ENCODE data around the gene ROBO4. TPM values are rescaled to one million over a fixed set of nuclear protein-coding genes. Genes with fewer than 3 reads are reported as not detected.

The ROBO4 gene
- total RNA-seq, 2 donors from 2014 or later: not detected

GRCh38 chr11:124930799-124931198 is 33.1 kb upstream of the ROBO4 start:
- peaks cover under 1% of the 10 kb centered on the region for H3K27me3 Mint-ChIP-seq
- ATAC-seq (replicated peaks): peak; percentile 39

GRCh38 chr11:124928942-124929665 is 31.4 kb upstream of the ROBO4 start:
- H3K4me3 Mint-ChIP-seq: no peak overlapping the region
- no peaks in the 10 kb centered on the region for H3K36me3 Mint-ChIP-seq (ENCODE audit: low read depth)
- peaks cover 4% of the 10 kb centered on the region for H3K4me1 Mint-ChIP-seq
- no peaks in the 10 kb centered on the region for H3K27me3 Mint-ChIP-seq
- no peak overlapping the region for H3K27ac Mint-ChIP-seq
- ATAC-seq (replicated peaks): no peak
- H3K9me3 Mint-ChIP-seq: no peaks in the 10 kb centered on the region

More at GRCh38 chr11:124930799-124931198, 33.1 kb upstream of the ROBO4 start:
- H3K4me3 Mint-ChIP-seq: no peak overlapping the region
- H3K4me1 Mint-ChIP-seq: peaks cover 4% of the 10 kb centered on the region
- no peaks in the 10 kb centered on the region for H3K9me3 Mint-ChIP-seq
- H3K36me3 Mint-ChIP-seq (ENCODE audit: low read depth): no peaks in the 10 kb centered on the region
- H3K27ac Mint-ChIP-seq: no peak overlapping the region

DNA sequence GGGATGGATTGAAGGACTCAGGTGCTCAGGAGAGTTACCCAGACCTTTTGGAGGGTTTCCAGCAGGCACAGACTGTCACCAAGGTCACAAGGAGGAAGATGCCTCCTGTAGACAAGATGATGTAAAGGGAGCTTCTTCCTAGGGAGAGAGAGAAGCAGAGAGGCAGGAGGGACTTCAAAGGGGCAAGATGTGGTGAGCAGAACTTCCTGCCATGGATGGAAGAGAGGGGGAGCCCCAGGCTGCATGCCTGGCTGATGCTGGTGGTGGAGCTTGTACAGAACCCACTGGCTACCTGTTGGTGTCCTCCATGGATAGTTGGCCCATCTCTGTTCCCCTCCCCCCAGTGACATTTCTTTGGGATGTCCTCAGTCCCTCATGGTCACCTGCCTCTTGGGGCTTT is 25.6 kb upstream of the ROBO4 start:
- no peaks in the 10 kb centered on the region for H3K36me3 Mint-ChIP-seq (ENCODE audit: low read depth)
- H3K27ac Mint-ChIP-seq: no peak overlapping the region
- no peaks in the 10 kb centered on the region for H3K27me3 Mint-ChIP-seq
- ATAC-seq (replicated peaks): no peak
- no peaks in the 10 kb centered on the region for H3K9me3 Mint-ChIP-seq
- no peak overlapping the region for H3K4me3 Mint-ChIP-seq
- H3K4me1 Mint-ChIP-seq: no peaks in the 10 kb centered on the region

GRCh38 chr11:124922831-124923230 is 25.2 kb upstream of the ROBO4 start:
- Mint-ChIP-seq H3K27ac (no peak overlapping the region), H3K4me1 (no peaks in the 10 kb centered on the region), H3K9me3 (no peaks in the 10 kb centered on the region), H3K27me3 (no peaks in the 10 kb centered on the region), H3K36me3 (ENCODE audit: low read depth) (no peaks in the 10 kb centered on the region), H3K4me3 (no peak overlapping the region)
- no peak for ATAC-seq (replicated peaks)

DNA sequence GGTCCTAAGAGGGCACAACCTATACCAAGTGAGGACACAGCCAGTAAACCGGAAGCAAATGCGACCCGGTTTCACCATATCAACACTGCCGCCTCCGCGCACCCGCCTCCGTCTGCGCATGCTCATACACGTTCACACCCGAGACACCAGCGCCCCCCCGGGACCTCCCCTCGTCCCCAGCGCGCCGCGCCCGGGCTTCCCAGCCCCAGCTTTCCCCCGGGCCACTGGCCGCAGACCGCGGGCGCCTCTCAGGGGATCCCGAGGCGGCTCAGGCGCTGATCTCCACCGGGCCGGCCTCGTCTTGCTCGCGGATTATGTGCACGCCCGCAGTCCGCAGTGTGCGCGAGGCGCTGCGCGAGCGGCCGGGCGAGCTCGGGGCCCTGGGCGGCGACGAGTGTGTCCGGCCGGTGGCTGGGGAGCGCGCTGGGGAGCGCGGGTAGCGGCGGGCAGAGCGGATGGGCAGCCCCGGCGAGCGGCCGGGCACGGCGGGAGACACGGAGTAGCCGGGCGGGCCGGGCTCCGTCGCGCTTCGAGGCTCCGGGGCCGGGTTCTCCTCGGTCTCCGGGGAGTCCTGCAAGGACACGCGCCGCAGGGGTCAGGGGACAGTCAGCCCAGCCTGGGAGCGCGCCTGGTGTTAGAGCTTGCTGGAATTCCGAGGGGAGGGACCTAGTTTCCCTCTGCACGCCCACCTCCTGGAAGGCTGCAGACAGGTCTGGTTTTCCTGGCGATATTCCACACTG is 23.4 kb upstream of the ROBO4 start:
- Mint-ChIP-seq H3K9me3 (no peaks in the 10 kb centered on the region), H3K4me3 (peak overlapping the region; percentile 33), H3K36me3 (ENCODE audit: low read depth) (no peaks in the 10 kb centered on the region), H3K27me3 (no peaks in the 10 kb centered on the region), H3K27ac (no peak overlapping the region), H3K4me1 (no peaks in the 10 kb centered on the region)
- ATAC-seq (replicated peaks): peak; percentile 76

DNA sequence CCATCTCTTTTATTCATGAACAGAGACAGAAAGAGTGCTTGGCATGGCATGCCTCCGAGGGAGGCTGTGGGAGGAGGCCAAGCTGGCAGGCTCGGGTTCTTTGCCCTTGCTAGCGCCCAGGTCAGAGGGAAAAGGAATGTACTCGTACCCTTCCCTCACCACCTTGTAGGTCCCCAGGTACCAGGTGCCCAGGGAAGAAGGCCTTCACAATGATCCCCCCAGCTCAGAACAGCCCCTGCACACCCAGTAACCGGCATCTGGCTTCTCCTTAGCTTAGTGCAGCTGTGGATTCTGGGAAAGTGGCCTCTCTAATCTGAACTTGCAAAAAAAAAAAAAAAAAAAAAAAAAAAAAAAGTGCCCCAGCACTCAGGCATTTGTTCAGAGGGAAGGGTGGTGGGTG is 22.7 kb upstream of the ROBO4 start:
- no peak for ATAC-seq (replicated peaks)

GRCh38 chr11:124919898-124920297 is 22.2 kb upstream of the ROBO4 start:
- no peaks in the 10 kb centered on the region for H3K36me3 Mint-ChIP-seq (ENCODE audit: low read depth)
- H3K27me3 Mint-ChIP-seq: no peaks in the 10 kb centered on the region
- H3K4me1 Mint-ChIP-seq: no peaks in the 10 kb centered on the region
- H3K9me3 Mint-ChIP-seq: no peaks in the 10 kb centered on the region
- ATAC-seq (replicated peaks): no peak
- H3K4me3 Mint-ChIP-seq: no peak overlapping the region
- no peak overlapping the region for H3K27ac Mint-ChIP-seq

More for the DNA sequence above, 22.7 kb upstream of the ROBO4 start:
- Mint-ChIP-seq H3K27me3 (no peaks in the 10 kb centered on the region), H3K4me1 (no peaks in the 10 kb centered on the region), H3K4me3 (peak overlapping the region; percentile 33), H3K27ac (no peak overlapping the region), H3K9me3 (no peaks in the 10 kb centered on the region), H3K36me3 (ENCODE audit: low read depth) (no peaks in the 10 kb centered on the region)

DNA sequence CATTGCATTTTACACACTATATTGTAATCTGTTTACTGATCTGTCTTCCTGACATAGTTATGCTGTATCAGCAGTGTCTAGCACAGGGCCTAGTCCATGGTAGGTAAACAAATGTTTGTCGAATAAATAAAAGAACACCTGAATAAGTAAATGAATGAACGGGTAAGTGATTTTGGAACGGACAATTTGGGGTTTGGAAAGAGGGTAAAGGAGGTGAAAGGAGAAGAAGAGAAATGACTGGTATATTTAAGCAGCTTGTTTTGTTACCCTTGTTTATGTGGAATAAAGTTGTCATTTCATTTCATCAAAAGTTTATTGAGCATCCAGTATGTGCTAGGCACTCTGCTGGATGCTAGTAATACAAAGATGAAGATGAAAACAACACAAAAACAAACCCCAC is 21.3 kb upstream of the ROBO4 start, which contains the start of gene HEPN1:
Gene HEPN1 (plus strand): TSS at position 301 of the 400 bp plus-strand sequence.
- Mint-ChIP-seq H3K27me3 (no peaks in the 10 kb centered on the region), H3K9me3 (no peaks in the 10 kb centered on the region), H3K27ac (no peak within 1 kb of the TSS), H3K36me3 (ENCODE audit: low read depth) (no peaks in the 10 kb centered on the region), H3K4me3 (no peak within 1 kb of the TSS), H3K4me1 (no peaks in the 10 kb centered on the region)
- no peak for ATAC-seq (replicated peaks)

GRCh38 chr11:124917115-124917637 is 19.5 kb upstream of the ROBO4 start:
- Mint-ChIP-seq H3K9me3 (no peaks in the 10 kb centered on the region), H3K36me3 (ENCODE audit: low read depth) (no peaks in the 10 kb centered on the region), H3K27me3 (no peaks in the 10 kb centered on the region), H3K4me3 (no peak overlapping the region), H3K27ac (no peak overlapping the region), H3K4me1 (no peaks in the 10 kb centered on the region)
- ATAC-seq (replicated peaks): no peak

GRCh38 chr11:124916370-124916710 is 18.7 kb upstream of the ROBO4 start:
- peaks cover 7% of the 10 kb centered on the region for H3K9me3 Mint-ChIP-seq
- H3K4me3 Mint-ChIP-seq: no peak overlapping the region

DNA sequence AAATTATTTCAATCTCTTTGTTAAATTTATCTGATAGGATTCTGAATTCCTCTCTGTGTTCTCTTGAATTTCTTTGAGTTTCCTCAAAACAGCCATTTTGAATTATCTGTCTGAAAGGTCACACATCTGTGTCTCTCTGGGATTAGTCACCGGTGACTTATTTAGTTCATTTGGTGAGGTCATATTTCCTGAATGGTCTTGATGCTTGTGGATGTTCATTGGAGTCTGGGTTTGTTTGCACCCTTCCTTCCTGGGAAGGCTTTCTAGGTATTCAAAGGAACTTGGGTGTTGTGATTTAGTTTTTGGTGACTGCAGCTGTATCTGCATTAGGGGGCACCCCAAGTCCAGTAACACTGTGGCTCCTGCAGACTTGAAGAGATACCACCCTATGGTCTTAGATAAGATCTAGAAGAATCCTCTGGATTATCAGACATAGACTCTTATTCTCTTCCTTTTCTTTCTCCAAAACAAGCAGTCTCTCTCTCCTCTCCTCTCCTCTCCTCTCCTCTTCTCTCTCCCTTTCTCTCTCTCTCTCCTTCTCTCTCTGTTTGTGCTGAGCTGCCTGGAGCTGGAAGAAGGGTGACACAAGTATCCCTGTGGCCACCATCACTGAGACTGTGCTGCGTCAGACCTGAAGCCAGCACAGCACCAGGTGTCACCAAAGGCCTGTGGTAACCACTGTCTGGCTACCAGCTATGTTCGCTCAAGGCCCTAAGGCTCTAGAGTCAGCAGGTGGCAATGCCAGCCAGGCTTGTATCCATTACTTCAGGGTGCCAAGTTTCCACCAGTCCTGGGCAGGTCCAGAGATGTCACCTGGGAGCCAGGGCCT is 18.1 kb upstream of the ROBO4 start:
- ATAC-seq (replicated peaks): no peak
- no peaks in the 10 kb centered on the region for H3K4me1 Mint-ChIP-seq
- no peak overlapping the region for H3K27ac Mint-ChIP-seq
- no peak overlapping the region for H3K4me3 Mint-ChIP-seq
- no peaks in the 10 kb centered on the region for H3K36me3 Mint-ChIP-seq (ENCODE audit: low read depth)
- peaks cover 6% of the 10 kb centered on the region for H3K27me3 Mint-ChIP-seq
- H3K9me3 Mint-ChIP-seq: peaks cover 7% of the 10 kb centered on the region

More at GRCh38 chr11:124916370-124916710, 18.7 kb upstream of the ROBO4 start:
- ATAC-seq (replicated peaks): no peak
- Mint-ChIP-seq H3K27me3 (peaks cover 6% of the 10 kb centered on the region), H3K4me1 (no peaks in the 10 kb centered on the region), H3K27ac (no peak overlapping the region), H3K36me3 (ENCODE audit: low read depth) (no peaks in the 10 kb centered on the region)

- no peaks in the 10 kb centered on the region for H3K36me3 Mint-ChIP-seq (ENCODE audit: low read depth)
Measured at GRCh38 chr11:124902616-124903015, 5.0 kb upstream of the ROBO4 start.

DNA sequence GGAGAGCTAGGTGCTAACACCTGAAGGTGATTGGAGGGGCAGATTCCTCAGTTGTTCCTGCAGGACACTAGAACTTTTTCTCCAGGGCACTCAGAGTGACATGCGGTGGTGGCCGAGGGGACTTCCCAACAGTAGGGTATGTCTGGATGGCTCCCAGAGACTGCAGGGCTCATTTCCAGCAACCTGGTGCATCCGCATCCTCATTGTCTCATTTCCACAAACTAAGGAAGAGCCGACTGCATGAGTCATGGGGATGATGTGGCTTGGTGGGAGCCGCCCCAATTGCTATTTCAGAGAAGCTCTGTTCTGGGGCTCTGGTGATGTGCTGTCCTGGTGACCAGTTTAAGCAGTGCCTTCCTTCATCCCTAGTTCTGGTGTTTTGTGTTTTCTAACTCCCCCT is 2.8 kb upstream of the ROBO4 start:
- H3K4me3 Mint-ChIP-seq: no peak overlapping the region
- no peak for ATAC-seq (replicated peaks)
- H3K4me1 Mint-ChIP-seq: no peaks in the 10 kb centered on the region
- no peak overlapping the region for H3K27ac Mint-ChIP-seq
- no peaks in the 10 kb centered on the region for H3K36me3 Mint-ChIP-seq (ENCODE audit: low read depth)
- peaks cover 21% of the 10 kb centered on the region for H3K27me3 Mint-ChIP-seq
- no peaks in the 10 kb centered on the region for H3K9me3 Mint-ChIP-seq

More at GRCh38 chr11:124902616-124903015, 5.0 kb upstream of the ROBO4 start:
- no peak overlapping the region for H3K4me3 Mint-ChIP-seq
- no peak overlapping the region for H3K27ac Mint-ChIP-seq
- no peak for ATAC-seq (replicated peaks)
- no peaks in the 10 kb centered on the region for H3K4me1 Mint-ChIP-seq
- H3K9me3 Mint-ChIP-seq: no peaks in the 10 kb centered on the region
- peaks cover 26% of the 10 kb centered on the region for H3K27me3 Mint-ChIP-seq

- Mint-ChIP-seq H3K27ac (no peak overlapping the region), H3K4me1 (no peaks in the 10 kb centered on the region), H3K27me3 (peaks cover 19% of the 10 kb centered on the region), H3K36me3 (ENCODE audit: low read depth) (no peaks in the 10 kb centered on the region), H3K4me3 (no peak overlapping the region), H3K9me3 (no peaks in the 10 kb centered on the region)
- no peak for ATAC-seq (replicated peaks)
Measured at GRCh38 chr11:124899383-124900145, 1.9 kb upstream of the ROBO4 start.

Data from activated T-helper 17 cell treated with anti-CD3 and anti-CD28 coated beads, Interleukin-2, amount 50 U/mL, for 72 hours (primary cell).